ENCODE data around the gene CBFA2T2.

GRCh38 chr20:33681288-33681687 is 191.4 kb downstream of the CBFA2T2 start:
- TF ChIP-seq CTCF (IDR thresholded peaks at IDR 0.05), result no peak
- TF ChIP-seq EP300 (IDR thresholded peaks at IDR 0.05), result no peak
- TF ChIP-seq POLR2A (IDR thresholded peaks at IDR 0.05), result no peak

Measured in stomach (tissue), 4 donors.